Activated gamma-delta T cell treated with anti-CD3 and anti-CD28 coated beads, Interleukin-2, amount 50 U/mL, for 16 hours (primary cell): ENCODE measurements around the gene ZER1.

ENCODE experiments used
- DNase-seq: peaks from one replicate; pipeline ENCODE4 v3.0.0-alpha.2; 2020; ENCODE audit warnings: low read depth

The ZER1 gene

GRCh38 chr9:128735373-128735772 is 36.4 kb downstream of the ZER1 start:
- no peak for DNase-seq

- DNase-seq: no peak
Observed at GRCh38 chr9:128733256-128733655, 38.5 kb downstream of the ZER1 start.

GRCh38 chr9:128732576-128732975 is 39.2 kb downstream of the ZER1 start:
- DNase-seq: no peak

GRCh38 chr9:128731691-128732090 is 40.0 kb downstream of the ZER1 start:
- no peak for DNase-seq

GRCh38 chr9:128731093-128731492 is 40.6 kb downstream of the ZER1 start:
- no peak for DNase-seq

- DNase-seq: no peak
Observed at GRCh38 chr9:128729766-128730517, 41.8 kb downstream of the ZER1 start.

GRCh38 chr9:128729302-128729701 is 42.4 kb downstream of the ZER1 start:
- no peak for DNase-seq

- DNase-seq: no peak
Observed at GRCh38 chr9:128728298-128728697, 43.4 kb downstream of the ZER1 start.

GRCh38 chr9:128727640-128728248 is 44.0 kb downstream of the ZER1 start:
- DNase-seq: no peak

- DNase-seq: no peak
Observed at GRCh38 chr9:128724744-128725211, 46.9 kb downstream of the ZER1 start.

GRCh38 chr9:128723866-128724743 is 47.6 kb downstream of the ZER1 start, which contains the start of gene ZDHHC12:
Gene ZDHHC12 (minus strand): TSS chr9:128724127. CDS start chr9:128724093, 34 bp downstream.
- peak; percentile 99 for DNase-seq

GRCh38 chr9:128723352-128723865 is 48.3 kb downstream of the ZER1 start:
- DNase-seq: no peak

- DNase-seq: no peak
Observed at GRCh38 chr9:128722380-128723351, 49.1 kb downstream of the ZER1 start.

GRCh38 chr9:128721487-128722010 is 50.2 kb downstream of the ZER1 start:
- no peak for DNase-seq

- no peak for DNase-seq
Observed at GRCh38 chr9:128720841-128721486, 50.8 kb downstream of the ZER1 start.

GRCh38 chr9:128719919-128720605 is 51.7 kb downstream of the ZER1 start:
- DNase-seq: no peak

- no peak for DNase-seq
Observed at GRCh38 chr9:128718475-128718874, 53.3 kb downstream of the ZER1 start.

GRCh38 chr9:128718047-128718446 is 53.7 kb downstream of the ZER1 start:
- DNase-seq: no peak

- no peak for DNase-seq
Observed at GRCh38 chr9:128716581-128717254, 55.0 kb downstream of the ZER1 start.
